H9 (cell line): ENCODE data around the gene LRMDA. TPM values are rescaled to one million over a fixed set of nuclear protein-coding genes. Genes with fewer than 3 reads are reported as not detected.
A peak's percentile ranks its signal among the peaks of the same experiment; 100 is the strongest.

Experiments
- DNase-seq: peaks from one replicate; pipeline ENCODE4 v3.0.0-alpha.2; 2017
- H2AFZ ChIP-seq: one replicate; pipeline ENCODE4 v1.6.1; 2013; ENCODE audit warnings: mild to moderate bottlenecking, low read length, control low read depth, moderate library complexity
- H2AK5ac ChIP-seq: 2 replicates; pipeline ENCODE4 v1.6.1; 2013; ENCODE audit warnings: low read length, control low read depth, mixed read lengths; ENCODE audit not compliant: insufficient read length
- H2BK120ac ChIP-seq: one replicate; pipeline ENCODE4 v1.6.1; 2013; ENCODE audit warnings: low read depth, mild to moderate bottlenecking, low read length, control low read depth, inconsistent platforms; ENCODE audit not compliant: poor library complexity, severe bottlenecking
- H2BK12ac ChIP-seq: 2 replicates; pipeline ENCODE4 v1.6.1; 2013; ENCODE audit warnings: low read length, control low read depth, mixed read lengths, low read depth; ENCODE audit not compliant: insufficient read length
- H2BK15ac ChIP-seq: 2 replicates; pipeline ENCODE4 v1.6.1; 2013; ENCODE audit warnings: low read depth, low read length, control low read depth
- H2BK20ac ChIP-seq: one replicate; pipeline ENCODE4 v1.6.1; 2013; ENCODE audit warnings: low read depth, mild to moderate bottlenecking, low read length, control low read depth, inconsistent platforms; ENCODE audit not compliant: poor library complexity, severe bottlenecking
- H2BK5ac ChIP-seq: 2 replicates; pipeline ENCODE4 v1.6.1; 2013; ENCODE audit warnings: low read length, control low read depth, mixed read lengths; ENCODE audit not compliant: insufficient read length
- H3K14ac ChIP-seq: 2 replicates; pipeline ENCODE4 v1.6.1; 2013; ENCODE audit warnings: low read length, control low read depth; ENCODE audit not compliant: insufficient read depth
- H3K18ac ChIP-seq: 2 replicates; pipeline ENCODE4 v1.6.1; 2013; ENCODE audit warnings: low read depth, mild to moderate bottlenecking, mixed read lengths, low read length, control low read depth; ENCODE audit not compliant: insufficient read length
- H3K23ac ChIP-seq: 2 replicates; pipeline ENCODE4 v1.6.1; 2013; ENCODE audit warnings: low read length, control low read depth, mixed read lengths, low read depth; ENCODE audit not compliant: insufficient read length
- H3K23me2 ChIP-seq: 2 replicates; pipeline ENCODE4 v1.6.1; 2013; ENCODE audit warnings: low read depth, mild to moderate bottlenecking, mixed read lengths, low read length, control low read depth; ENCODE audit not compliant: insufficient read length, poor library complexity, severe bottlenecking
- H3K27ac ChIP-seq: 2 replicates; pipeline ENCODE4 v1.5.1; 2013; ENCODE audit warnings: low read length, control low read depth, mixed read lengths, low read depth; ENCODE audit not compliant: insufficient read length
- H3K27me3 ChIP-seq: 2 replicates; pipeline ENCODE4 v1.6.1; 2013; ENCODE audit warnings: low read length, control low read depth, inconsistent platforms; ENCODE audit not compliant: insufficient read depth
- H3K4ac ChIP-seq: 2 replicates; pipeline ENCODE4 v1.6.1; 2013; ENCODE audit warnings: low read depth, mild to moderate bottlenecking, control low read depth, inconsistent platforms, low read length, moderate library complexity
- H3K4me1 ChIP-seq: 2 replicates; pipeline ENCODE4 v1.6.1; 2013; ENCODE audit warnings: low read length, control low read depth, inconsistent platforms; ENCODE audit not compliant: insufficient read depth
- H3K4me2 ChIP-seq: 2 replicates; pipeline ENCODE4 v1.6.1; 2013; ENCODE audit warnings: low read length, control low read depth, mixed read lengths; ENCODE audit not compliant: insufficient read length, insufficient read depth
- H3K56ac ChIP-seq: 2 replicates; pipeline ENCODE4 v1.6.1; 2013; ENCODE audit warnings: low read depth, mild to moderate bottlenecking, mixed read lengths, low read length, control low read depth; ENCODE audit not compliant: insufficient read length
- H3K79me1 ChIP-seq: 2 replicates; pipeline ENCODE4 v1.6.1; 2013; ENCODE audit warnings: low read depth, mild to moderate bottlenecking, moderate library complexity, low read length, control low read depth, inconsistent platforms; ENCODE audit not compliant: insufficient read depth, poor library complexity, severe bottlenecking
- H3K79me2 ChIP-seq: 2 replicates; pipeline ENCODE4 v1.6.1; 2013; ENCODE audit warnings: low read length, control low read depth, inconsistent platforms; ENCODE audit not compliant: insufficient read depth
- H3K9ac ChIP-seq: 2 replicates; pipeline ENCODE4 v1.6.1; 2013; ENCODE audit warnings: low read length, control low read depth, mixed read lengths; ENCODE audit not compliant: insufficient read length; ENCODE audit errors: extremely low read depth
- H3K9me3 ChIP-seq: one replicate; pipeline ENCODE4 v1.6.1; 2013; ENCODE audit warnings: low read depth, low read length, inconsistent platforms; ENCODE audit not compliant: control insufficient read depth
- H3T11ph ChIP-seq: one replicate; pipeline ENCODE4 v1.6.1; 2013; ENCODE audit warnings: mild to moderate bottlenecking, low read length, control low read depth, inconsistent platforms
- H4K20me1 ChIP-seq: one replicate; pipeline ENCODE4 v1.6.1; 2013; ENCODE audit not compliant: control insufficient read depth, insufficient read length, insufficient read depth
- H4K5ac ChIP-seq: 2 replicates; pipeline ENCODE4 v1.6.1; 2013; ENCODE audit warnings: low read depth, mild to moderate bottlenecking, mixed read lengths, low read length, control low read depth; ENCODE audit not compliant: insufficient read length
- H4K8ac ChIP-seq: replicated peaks from 2 replicates; pipeline ENCODE4 v1.6.1; 2013; ENCODE audit warnings: low read length, control low read depth, mixed read lengths, low read depth; ENCODE audit not compliant: insufficient read length
- H4K91ac ChIP-seq: 2 replicates; pipeline ENCODE4 v1.6.1; 2013; ENCODE audit warnings: low read depth, mild to moderate bottlenecking, moderate library complexity, mixed read lengths, low read length, control low read depth; ENCODE audit not compliant: insufficient read length
- H3K27ac Mint-ChIP-seq, 3 experiments: 2 replicates in 2 of 3; 3 replicates in 1 of 3; pipeline ENCODE4 v1.8.0; 2020 to 2021; ENCODE audit warnings: mixed read lengths in 3 of 3, mild to moderate bottlenecking in 1 of 3, moderate library complexity in 1 of 3
- H3K27me3 Mint-ChIP-seq: 2 replicates; pipeline ENCODE4 v1.8.0; 2021; ENCODE audit warnings: low read depth, mild to moderate bottlenecking, moderate library complexity, mixed read lengths
- H3K36me3 Mint-ChIP-seq, 3 experiments: 2 replicates in 2 of 3; 3 replicates in 1 of 3; pipeline ENCODE4 v1.8.0; 2020 to 2021; ENCODE audit warnings: low read depth in 3 of 3, mixed read lengths in 3 of 3; ENCODE audit not compliant: insufficient read depth in 1 of 3
- H3K4me1 Mint-ChIP-seq, 2 experiments: 2 replicates each; pipeline ENCODE4 v1.8.0; 2020; ENCODE audit warnings: mixed read lengths in 2 of 2
- H3K4me3 Mint-ChIP-seq, 2 experiments: 2 replicates in 1 of 2; 3 replicates in 1 of 2; pipeline ENCODE4 v1.8.0; 2020 to 2021; ENCODE audit warnings: mild to moderate bottlenecking in 2 of 2, mixed read lengths in 2 of 2, moderate library complexity in 1 of 2
- H3K9me3 Mint-ChIP-seq, 2 experiments: 2 replicates in 1 of 2; 3 replicates in 1 of 2; pipeline ENCODE4 v1.8.0; 2020; ENCODE audit warnings: mild to moderate bottlenecking in 2 of 2, mixed read lengths in 2 of 2, moderate library complexity in 1 of 2
- WGBS: extraction: QIAGEN DNeasy Blood & Tissue Kit; methylation state at CpG from one replicate; pipeline ENCODE4 v1.1.7; 2013; ENCODE audit warnings: missing lambda C conversion rate, low lambda C conversion rate, mixed read lengths; ENCODE audit not compliant: insufficient read length; ENCODE audit errors: extremely low coverage; 5-methylcytosine and 5-hydroxymethylcytosine counted together
- total RNA-seq: library from RNA; stranded (reverse); gene quantifications from 2 replicates; pipeline ENCODE4 v1.2.1, GENCODE V29; 2021
- TF ChIP-seq, protein P1 (sequence below): fragments of 200-600 bp; sonication (generic); conservative IDR thresholded peaks from 3 replicates; pipeline ENCODE4 v1.8.0; 2021; ENCODE audit warnings: antibody characterized with exemption, mild to moderate bottlenecking

Gene LRMDA
- total RNA-seq, 1 experiment from 2014 or later, result 1.8 TPM

DNA sequence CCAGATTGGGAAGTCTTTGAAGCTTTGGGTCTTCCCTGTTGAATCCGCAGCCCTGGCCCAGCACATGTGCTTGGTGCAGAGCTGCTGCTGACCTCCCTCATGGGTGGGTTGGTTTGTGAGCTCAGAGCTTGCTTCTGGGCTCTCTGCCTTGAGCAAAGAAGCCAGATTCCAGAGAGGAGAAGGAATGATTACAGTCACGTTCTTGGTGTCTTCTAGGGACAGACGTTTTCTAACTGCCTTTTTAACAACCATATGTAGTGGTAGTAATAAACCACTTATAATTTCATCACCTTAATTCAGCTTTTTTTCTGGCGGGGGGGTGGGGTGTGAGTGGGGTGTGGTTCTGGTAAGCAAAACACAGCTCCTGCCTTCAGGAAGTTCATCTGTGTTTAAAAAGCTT is 39.5 kb downstream of the LRMDA start:
- H3K9me3 ChIP-seq, result no peaks in the 10 kb centered on the region
- peak overlapping the region in 1 of 2 experiments; percentile 27; a peak in 1 of 5 replicates for H3K4me3 Mint-ChIP-seq
- no peak overlapping the region for H3K9ac ChIP-seq
- no peak overlapping the region for H2BK20ac ChIP-seq
- peaks cover 70% of the 10 kb centered on the region for H3K27me3 Mint-ChIP-seq
- WGBS, result no CpG with 5 or more reads among the region's 4 CpGs
- DNase-seq, result no peak
- H3K4ac ChIP-seq, result no peak overlapping the region
- H4K20me1 ChIP-seq, result no peaks in the 10 kb centered on the region
- H3K27ac Mint-ChIP-seq, result no peak overlapping the region
- H2BK5ac ChIP-seq, result no peak overlapping the region
- no peak overlapping the region for H3K4me2 ChIP-seq
- no peak overlapping the region for H2BK15ac ChIP-seq
- peaks cover 3 to 5% of the 10 kb centered on the region in 2 experiments; a peak in 4 of 5 replicates for H3K9me3 Mint-ChIP-seq
- H3K23ac ChIP-seq, result no peak overlapping the region
- no peak overlapping the region for H3K27ac ChIP-seq
- H3K27me3 ChIP-seq, result no peaks in the 10 kb centered on the region
- no peak overlapping the region for H3T11ph ChIP-seq
- no peaks in the 10 kb centered on the region for H3K79me1 ChIP-seq
- TF ChIP-seq, protein P1, sequence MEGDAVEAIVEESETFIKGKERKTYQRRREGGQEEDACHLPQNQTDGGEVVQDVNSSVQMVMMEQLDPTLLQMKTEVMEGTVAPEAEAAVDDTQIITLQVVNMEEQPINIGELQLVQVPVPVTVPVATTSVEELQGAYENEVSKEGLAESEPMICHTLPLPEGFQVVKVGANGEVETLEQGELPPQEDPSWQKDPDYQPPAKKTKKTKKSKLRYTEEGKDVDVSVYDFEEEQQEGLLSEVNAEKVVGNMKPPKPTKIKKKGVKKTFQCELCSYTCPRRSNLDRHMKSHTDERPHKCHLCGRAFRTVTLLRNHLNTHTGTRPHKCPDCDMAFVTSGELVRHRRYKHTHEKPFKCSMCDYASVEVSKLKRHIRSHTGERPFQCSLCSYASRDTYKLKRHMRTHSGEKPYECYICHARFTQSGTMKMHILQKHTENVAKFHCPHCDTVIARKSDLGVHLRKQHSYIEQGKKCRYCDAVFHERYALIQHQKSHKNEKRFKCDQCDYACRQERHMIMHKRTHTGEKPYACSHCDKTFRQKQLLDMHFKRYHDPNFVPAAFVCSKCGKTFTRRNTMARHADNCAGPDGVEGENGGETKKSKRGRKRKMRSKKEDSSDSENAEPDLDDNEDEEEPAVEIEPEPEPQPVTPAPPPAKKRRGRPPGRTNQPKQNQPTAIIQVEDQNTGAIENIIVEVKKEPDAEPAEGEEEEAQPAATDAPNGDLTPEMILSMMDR, result no peak
- H3K36me3 Mint-ChIP-seq, result peaks cover 0 to 16% (median 0%) of the 10 kb centered on the region in 3 experiments; a peak in 3 of 7 replicates
- no peak overlapping the region for H3K14ac ChIP-seq
- no peaks in the 10 kb centered on the region for H3K79me2 ChIP-seq
- no peak overlapping the region for H2AK5ac ChIP-seq
- no peak overlapping the region for H4K8ac ChIP-seq
- no peak overlapping the region for H2BK120ac ChIP-seq
- H2AFZ ChIP-seq, result no peak overlapping the region
- no peak overlapping the region for H2BK12ac ChIP-seq
- H3K4me1 ChIP-seq, result peaks cover 9% of the 10 kb centered on the region; the same call in 1 of the 2 replicates
- no peak overlapping the region for H4K91ac ChIP-seq
- no peak overlapping the region for H3K56ac ChIP-seq
- no peak overlapping the region for H3K18ac ChIP-seq
- peaks cover 20 to 21% of the 10 kb centered on the region in 2 experiments for H3K4me1 Mint-ChIP-seq
- H4K5ac ChIP-seq, result no peak overlapping the region
- H3K23me2 ChIP-seq, result no peaks in the 10 kb centered on the region
